ENCODE measurements around the gene TM9SF4.

The TM9SF4 gene, protein sequence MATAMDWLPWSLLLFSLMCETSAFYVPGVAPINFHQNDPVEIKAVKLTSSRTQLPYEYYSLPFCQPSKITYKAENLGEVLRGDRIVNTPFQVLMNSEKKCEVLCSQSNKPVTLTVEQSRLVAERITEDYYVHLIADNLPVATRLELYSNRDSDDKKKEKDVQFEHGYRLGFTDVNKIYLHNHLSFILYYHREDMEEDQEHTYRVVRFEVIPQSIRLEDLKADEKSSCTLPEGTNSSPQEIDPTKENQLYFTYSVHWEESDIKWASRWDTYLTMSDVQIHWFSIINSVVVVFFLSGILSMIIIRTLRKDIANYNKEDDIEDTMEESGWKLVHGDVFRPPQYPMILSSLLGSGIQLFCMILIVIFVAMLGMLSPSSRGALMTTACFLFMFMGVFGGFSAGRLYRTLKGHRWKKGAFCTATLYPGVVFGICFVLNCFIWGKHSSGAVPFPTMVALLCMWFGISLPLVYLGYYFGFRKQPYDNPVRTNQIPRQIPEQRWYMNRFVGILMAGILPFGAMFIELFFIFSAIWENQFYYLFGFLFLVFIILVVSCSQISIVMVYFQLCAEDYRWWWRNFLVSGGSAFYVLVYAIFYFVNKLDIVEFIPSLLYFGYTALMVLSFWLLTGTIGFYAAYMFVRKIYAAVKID

GRCh38 chr20:32109392-32110172, at the start of gene TM9SF4:
TM9SF4 (plus strand) TSS chr20:32109714; CDS start chr20:32109741, 27 bp downstream.
- Histone ChIP-seq H3K9me3 (ENCODE audit: control insufficient read depth, low read length) (no peaks in the 10 kb centered on the region), H3K4me1 (ENCODE audit: control insufficient read depth, insufficient read depth, low read length) (peaks cover 39% of the 10 kb centered on the region), H3K4me3 (ENCODE audit: low read length) (peak within 1 kb of the TSS; percentile 94)

GRCh38 chr20:32062776-32063170, 46.7 kb upstream of the TM9SF4 start:
- H3K4me1 ChIP-seq (ENCODE audit: control insufficient read depth, insufficient read depth, low read length): no peaks in the 10 kb centered on the region
- no peaks in the 10 kb centered on the region for H3K9me3 ChIP-seq (ENCODE audit: control insufficient read depth, low read length)
- no peak overlapping the region for H3K4me3 ChIP-seq (ENCODE audit: low read length)
- no peaks in the 10 kb centered on the region for H3K36me3 ChIP-seq (ENCODE audit: control insufficient read depth, insufficient read depth, low read length)
- H3K27me3 ChIP-seq (ENCODE audit: control insufficient read depth, insufficient read depth, low read length): peaks cover 6% of the 10 kb centered on the region
- no peak overlapping the region for H3K9ac ChIP-seq (ENCODE audit: low read length)

More at GRCh38 chr20:32109392-32110172, at the start of gene TM9SF4:
- H3K9ac ChIP-seq (ENCODE audit: low read length): peak within 1 kb of the TSS; percentile 98
- no peaks in the 10 kb centered on the region for H3K27me3 ChIP-seq (ENCODE audit: control insufficient read depth, insufficient read depth, low read length)
- H3K36me3 ChIP-seq (ENCODE audit: control insufficient read depth, insufficient read depth, low read length): no peaks in the 10 kb centered on the region

DNA sequence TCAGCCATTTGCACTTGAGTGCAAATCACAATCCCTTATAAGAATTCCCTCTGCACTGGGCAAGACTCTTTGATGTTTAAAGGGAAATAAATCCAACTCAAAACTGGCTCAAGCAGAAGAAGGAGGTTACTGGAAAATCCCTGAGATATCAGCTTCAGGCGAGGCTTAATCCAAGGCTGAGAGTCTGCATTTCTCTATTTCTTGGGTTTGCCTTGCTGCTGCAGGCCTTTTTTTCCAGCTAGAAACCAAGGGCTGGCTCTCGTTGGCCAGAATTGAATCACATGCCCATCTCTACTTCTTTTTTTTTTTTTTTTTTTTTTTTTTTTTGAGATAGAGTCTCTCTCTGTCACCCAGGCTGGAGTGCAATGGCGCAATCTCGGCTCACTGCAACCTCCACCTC, 45.8 kb upstream of the TM9SF4 start:
- Histone ChIP-seq H3K4me3 (ENCODE audit: low read length) (no peak overlapping the region), H3K27me3 (ENCODE audit: control insufficient read depth, insufficient read depth, low read length) (peaks cover 4% of the 10 kb centered on the region), H3K9me3 (ENCODE audit: control insufficient read depth, low read length) (no peaks in the 10 kb centered on the region), H3K4me1 (ENCODE audit: control insufficient read depth, insufficient read depth, low read length) (no peaks in the 10 kb centered on the region), H3K9ac (ENCODE audit: low read length) (no peak overlapping the region), H3K36me3 (ENCODE audit: control insufficient read depth, insufficient read depth, low read length) (no peaks in the 10 kb centered on the region)

- H3K27me3 ChIP-seq (ENCODE audit: control insufficient read depth, insufficient read depth, low read length): no peaks in the 10 kb centered on the region
- no peaks in the 10 kb centered on the region for H3K36me3 ChIP-seq (ENCODE audit: control insufficient read depth, insufficient read depth, low read length)
- no peaks in the 10 kb centered on the region for H3K4me1 ChIP-seq (ENCODE audit: control insufficient read depth, insufficient read depth, low read length)
- H3K4me3 ChIP-seq (ENCODE audit: low read length): no peak overlapping the region
- no peaks in the 10 kb centered on the region for H3K9me3 ChIP-seq (ENCODE audit: control insufficient read depth, low read length)
- H3K9ac ChIP-seq (ENCODE audit: low read length): no peak overlapping the region
Observed at GRCh38 chr20:32064667-32065066, 44.8 kb upstream of the TM9SF4 start.

DNA sequence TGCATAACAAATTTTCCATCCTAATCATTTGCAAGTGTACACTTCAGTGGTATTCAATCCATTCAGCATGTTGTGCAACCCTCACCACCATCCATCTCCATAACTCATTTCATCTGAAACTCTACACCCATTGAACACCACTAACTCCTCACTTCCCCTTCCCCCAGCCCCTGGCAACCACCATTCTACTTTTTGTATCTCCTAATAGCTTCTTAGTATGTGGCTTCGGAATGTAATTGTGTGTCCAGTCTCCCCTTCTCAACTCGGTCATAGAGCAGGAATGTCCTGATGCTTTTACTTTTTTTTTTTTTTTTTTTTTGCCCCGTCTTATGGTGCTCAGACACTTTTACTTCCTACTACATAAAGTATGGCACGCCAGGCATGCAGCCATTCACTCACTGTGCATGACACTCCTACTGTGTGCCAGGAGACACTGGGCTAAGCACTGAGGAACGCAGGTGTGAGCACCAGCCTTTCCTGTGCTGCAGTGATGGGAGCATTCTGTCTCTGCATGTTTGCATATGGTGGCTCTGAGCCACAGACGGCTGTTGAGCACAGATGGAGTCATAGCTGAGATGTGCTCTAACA, 42.2 kb upstream of the TM9SF4 start:
- Histone ChIP-seq H3K9ac (ENCODE audit: low read length) (no peak overlapping the region), H3K36me3 (ENCODE audit: control insufficient read depth, insufficient read depth, low read length) (no peaks in the 10 kb centered on the region), H3K9me3 (ENCODE audit: control insufficient read depth, low read length) (no peaks in the 10 kb centered on the region), H3K4me3 (ENCODE audit: low read length) (no peak overlapping the region), H3K27me3 (ENCODE audit: control insufficient read depth, insufficient read depth, low read length) (no peaks in the 10 kb centered on the region), H3K4me1 (ENCODE audit: control insufficient read depth, insufficient read depth, low read length) (no peaks in the 10 kb centered on the region)

DNA sequence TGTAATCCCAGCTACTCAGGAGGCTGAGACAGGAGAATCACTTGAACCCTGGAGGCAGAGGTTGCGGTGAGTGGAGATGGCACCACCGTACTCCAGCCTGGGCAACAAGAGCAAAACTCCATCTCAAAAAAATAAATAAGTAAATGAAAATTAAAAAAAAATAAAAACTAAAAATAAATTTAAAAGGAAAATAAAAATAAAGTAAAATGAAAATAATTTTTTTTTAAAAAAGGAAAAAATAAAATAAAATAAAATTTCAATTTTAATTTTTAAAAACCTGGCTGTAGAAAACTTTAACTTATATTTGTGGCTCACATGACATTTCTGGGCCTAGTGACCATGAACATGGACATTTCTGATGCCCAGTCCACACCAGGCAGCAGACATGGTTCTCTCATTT, 41.3 kb upstream of the TM9SF4 start:
- Histone ChIP-seq H3K4me3 (ENCODE audit: low read length) (no peak overlapping the region), H3K9me3 (ENCODE audit: control insufficient read depth, low read length) (no peaks in the 10 kb centered on the region), H3K9ac (ENCODE audit: low read length) (no peak overlapping the region), H3K36me3 (ENCODE audit: control insufficient read depth, insufficient read depth, low read length) (no peaks in the 10 kb centered on the region), H3K27me3 (ENCODE audit: control insufficient read depth, insufficient read depth, low read length) (no peaks in the 10 kb centered on the region), H3K4me1 (ENCODE audit: control insufficient read depth, insufficient read depth, low read length) (no peaks in the 10 kb centered on the region)

GRCh38 chr20:32069711-32070110, 39.8 kb upstream of the TM9SF4 start:
- H3K9me3 ChIP-seq (ENCODE audit: control insufficient read depth, low read length): no peaks in the 10 kb centered on the region
- H3K36me3 ChIP-seq (ENCODE audit: control insufficient read depth, insufficient read depth, low read length): no peaks in the 10 kb centered on the region
- H3K9ac ChIP-seq (ENCODE audit: low read length): no peak overlapping the region
- H3K4me1 ChIP-seq (ENCODE audit: control insufficient read depth, insufficient read depth, low read length): no peaks in the 10 kb centered on the region
- H3K27me3 ChIP-seq (ENCODE audit: control insufficient read depth, insufficient read depth, low read length): no peaks in the 10 kb centered on the region
- H3K4me3 ChIP-seq (ENCODE audit: low read length): no peak overlapping the region

DNA sequence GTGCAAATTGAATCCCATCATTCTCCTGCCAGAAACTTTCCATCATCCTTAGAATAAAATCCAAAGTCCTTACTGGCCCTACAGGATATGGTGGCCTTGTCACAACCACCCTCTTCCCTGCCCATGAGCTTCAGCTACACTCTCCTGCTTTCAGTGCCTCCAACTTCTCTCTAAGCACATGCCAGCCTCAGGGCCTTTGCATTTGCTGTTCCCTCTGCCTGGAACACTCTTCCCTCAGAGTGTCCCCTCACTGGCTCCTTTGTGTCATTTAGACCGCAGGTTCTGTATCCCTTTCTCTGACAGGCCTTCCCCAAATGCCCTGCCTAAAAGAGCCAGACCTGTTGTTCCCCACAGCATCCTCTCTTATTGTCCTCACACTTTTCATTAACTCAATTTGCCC, 39.2 kb upstream of the TM9SF4 start:
- H3K4me1 ChIP-seq (ENCODE audit: control insufficient read depth, insufficient read depth, low read length): no peaks in the 10 kb centered on the region
- no peaks in the 10 kb centered on the region for H3K36me3 ChIP-seq (ENCODE audit: control insufficient read depth, insufficient read depth, low read length)
- H3K27me3 ChIP-seq (ENCODE audit: control insufficient read depth, insufficient read depth, low read length): no peaks in the 10 kb centered on the region

DNA sequence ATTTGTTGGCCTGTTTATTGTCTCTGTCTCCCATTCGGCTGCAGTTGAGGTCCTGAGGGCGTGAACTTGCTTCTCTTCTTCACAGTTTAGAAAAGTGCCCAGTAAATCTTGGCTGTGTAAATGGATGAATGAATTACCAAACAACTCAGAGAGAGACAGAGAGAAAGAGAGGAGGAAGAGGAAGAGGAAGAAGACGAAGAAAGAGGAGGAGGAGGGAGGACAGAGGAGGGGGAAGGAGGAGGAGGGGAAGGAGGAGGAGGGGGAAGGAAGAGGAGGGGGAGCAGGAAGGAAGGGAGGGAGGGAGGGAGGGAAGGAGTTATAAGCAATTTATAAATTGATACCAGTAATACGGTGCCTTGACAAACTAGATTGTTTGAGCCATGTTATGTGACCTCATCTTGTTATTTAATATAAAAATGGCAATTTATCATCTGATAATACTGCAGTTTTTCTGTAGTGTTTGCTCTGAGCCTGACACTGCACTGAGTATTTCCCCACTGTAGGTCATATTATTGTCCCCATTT, 38.8 kb upstream of the TM9SF4 start:
- no peaks in the 10 kb centered on the region for H3K9me3 ChIP-seq (ENCODE audit: control insufficient read depth, low read length)
- no peak overlapping the region for H3K4me3 ChIP-seq (ENCODE audit: low read length)
- H3K4me1 ChIP-seq (ENCODE audit: control insufficient read depth, insufficient read depth, low read length): no peaks in the 10 kb centered on the region
- H3K27me3 ChIP-seq (ENCODE audit: control insufficient read depth, insufficient read depth, low read length): no peaks in the 10 kb centered on the region
- no peaks in the 10 kb centered on the region for H3K36me3 ChIP-seq (ENCODE audit: control insufficient read depth, insufficient read depth, low read length)
- H3K9ac ChIP-seq (ENCODE audit: low read length): no peak overlapping the region

More for the DNA sequence above, 39.2 kb upstream of the TM9SF4 start:
- H3K4me3 ChIP-seq (ENCODE audit: low read length): no peak overlapping the region
- no peak overlapping the region for H3K9ac ChIP-seq (ENCODE audit: low read length)
- no peaks in the 10 kb centered on the region for H3K9me3 ChIP-seq (ENCODE audit: control insufficient read depth, low read length)

DNA sequence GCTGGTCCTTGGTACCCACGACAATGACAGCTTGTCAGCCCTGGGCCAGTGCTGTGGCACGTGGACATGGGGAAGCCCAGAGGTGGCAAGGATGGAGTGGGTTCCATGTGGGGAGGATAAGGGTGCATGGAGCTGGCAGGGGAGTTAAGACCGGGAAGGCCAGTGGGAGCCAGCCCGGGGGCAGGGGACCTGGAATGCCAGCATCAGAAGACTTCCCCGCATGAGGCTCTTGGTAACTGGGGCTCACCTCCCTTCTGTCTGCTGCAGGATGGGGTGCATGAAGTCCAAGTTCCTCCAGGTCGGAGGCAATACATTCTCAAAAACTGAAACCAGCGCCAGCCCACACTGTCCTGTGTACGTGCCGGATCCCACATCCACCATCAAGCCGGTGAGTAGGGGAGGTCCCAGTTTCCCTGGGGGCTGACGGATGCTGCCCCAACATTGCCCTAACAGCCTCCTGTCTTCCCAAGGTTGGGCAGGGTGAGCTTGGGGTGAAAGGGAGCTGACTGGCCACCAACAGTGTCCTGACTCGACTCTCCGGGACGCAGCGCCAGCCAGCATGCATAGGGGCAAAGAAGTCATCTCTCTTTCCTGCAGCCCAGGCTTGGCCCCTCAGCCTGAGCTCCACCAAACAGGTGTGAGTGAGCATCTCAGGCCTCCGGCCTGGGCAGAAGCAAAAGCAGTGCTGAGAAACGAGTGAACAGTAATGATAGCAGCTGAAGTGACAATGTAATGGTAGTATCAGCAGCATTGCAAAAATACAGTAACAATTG, 37.9 kb upstream of the TM9SF4 start:
- Histone ChIP-seq H3K27me3 (ENCODE audit: control insufficient read depth, insufficient read depth, low read length) (no peaks in the 10 kb centered on the region), H3K4me3 (ENCODE audit: low read length) (no peak overlapping the region), H3K9me3 (ENCODE audit: control insufficient read depth, low read length) (no peaks in the 10 kb centered on the region), H3K4me1 (ENCODE audit: control insufficient read depth, insufficient read depth, low read length) (no peaks in the 10 kb centered on the region), H3K36me3 (ENCODE audit: control insufficient read depth, insufficient read depth, low read length) (no peaks in the 10 kb centered on the region), H3K9ac (ENCODE audit: low read length) (no peak overlapping the region)

DNA sequence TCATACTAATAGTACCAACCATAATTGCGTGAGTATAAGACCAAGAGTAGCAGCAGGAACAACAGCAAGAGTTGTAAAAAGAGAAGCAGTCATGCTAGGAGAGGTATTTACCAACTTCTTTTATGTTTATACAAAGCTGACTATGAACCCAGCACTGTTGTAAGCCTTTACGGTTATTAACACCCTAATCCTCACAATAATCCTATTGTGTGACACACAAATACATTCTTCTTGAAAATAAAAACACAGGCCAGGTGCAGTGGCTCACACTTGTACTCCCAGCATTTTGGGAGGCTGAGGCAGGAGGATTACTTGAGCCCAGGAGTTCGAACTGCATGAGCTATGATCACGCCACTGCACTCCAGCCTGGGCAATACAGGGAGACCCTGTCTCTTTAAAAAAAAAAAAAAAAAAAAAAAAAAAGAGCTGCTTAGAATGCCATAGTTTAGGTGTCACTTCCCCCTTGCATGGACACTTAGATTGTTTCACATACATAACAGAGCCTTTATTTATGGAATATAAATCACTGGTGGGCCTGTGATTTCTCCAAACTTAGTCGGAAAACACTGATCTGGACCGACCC, 37.3 kb upstream of the TM9SF4 start:
- no peaks in the 10 kb centered on the region for H3K4me1 ChIP-seq (ENCODE audit: control insufficient read depth, insufficient read depth, low read length)
- no peaks in the 10 kb centered on the region for H3K27me3 ChIP-seq (ENCODE audit: control insufficient read depth, insufficient read depth, low read length)
- H3K4me3 ChIP-seq (ENCODE audit: low read length): no peak overlapping the region
- H3K9ac ChIP-seq (ENCODE audit: low read length): no peak overlapping the region
- no peaks in the 10 kb centered on the region for H3K36me3 ChIP-seq (ENCODE audit: control insufficient read depth, insufficient read depth, low read length)
- no peaks in the 10 kb centered on the region for H3K9me3 ChIP-seq (ENCODE audit: control insufficient read depth, low read length)

All from mucosa of stomach (tissue), 1 donor.